ENCODE results near the gene AREG.

AREG gene

DNA sequence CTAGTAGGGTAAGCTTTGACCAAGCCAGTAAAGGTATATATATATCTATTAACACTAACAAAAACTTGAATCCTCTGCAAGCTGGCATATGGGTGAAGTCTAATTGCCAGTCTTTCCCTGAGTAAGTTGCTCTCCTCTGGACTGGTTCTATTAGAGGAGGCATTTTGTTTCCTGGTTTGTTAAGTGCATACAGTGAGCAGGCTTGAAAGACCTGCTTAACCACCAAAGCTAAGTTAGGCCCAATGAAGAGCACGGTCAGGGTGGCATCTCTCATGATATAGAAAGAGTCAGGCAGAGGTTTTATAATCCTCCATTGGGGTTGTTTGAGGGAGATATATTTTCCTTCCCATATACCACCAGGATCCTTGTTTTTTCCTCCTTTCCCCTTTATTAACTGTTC, 9.6 kb upstream of the AREG start:
- H3K27ac Mint-ChIP-seq = no peak overlapping the region
- no peak overlapping the region for H3K4me3 Mint-ChIP-seq
- H3K36me3 Mint-ChIP-seq (ENCODE audit: low read depth) = no peaks in the 10 kb centered on the region
- no peaks in the 10 kb centered on the region for H3K4me1 Mint-ChIP-seq
- no peaks in the 10 kb centered on the region for H3K9me3 Mint-ChIP-seq
- DNase-seq = no peak
- H3K27me3 Mint-ChIP-seq (ENCODE audit: low read depth, poor library complexity) = no peaks in the 10 kb centered on the region
- TF ChIP-seq, protein P1, sequence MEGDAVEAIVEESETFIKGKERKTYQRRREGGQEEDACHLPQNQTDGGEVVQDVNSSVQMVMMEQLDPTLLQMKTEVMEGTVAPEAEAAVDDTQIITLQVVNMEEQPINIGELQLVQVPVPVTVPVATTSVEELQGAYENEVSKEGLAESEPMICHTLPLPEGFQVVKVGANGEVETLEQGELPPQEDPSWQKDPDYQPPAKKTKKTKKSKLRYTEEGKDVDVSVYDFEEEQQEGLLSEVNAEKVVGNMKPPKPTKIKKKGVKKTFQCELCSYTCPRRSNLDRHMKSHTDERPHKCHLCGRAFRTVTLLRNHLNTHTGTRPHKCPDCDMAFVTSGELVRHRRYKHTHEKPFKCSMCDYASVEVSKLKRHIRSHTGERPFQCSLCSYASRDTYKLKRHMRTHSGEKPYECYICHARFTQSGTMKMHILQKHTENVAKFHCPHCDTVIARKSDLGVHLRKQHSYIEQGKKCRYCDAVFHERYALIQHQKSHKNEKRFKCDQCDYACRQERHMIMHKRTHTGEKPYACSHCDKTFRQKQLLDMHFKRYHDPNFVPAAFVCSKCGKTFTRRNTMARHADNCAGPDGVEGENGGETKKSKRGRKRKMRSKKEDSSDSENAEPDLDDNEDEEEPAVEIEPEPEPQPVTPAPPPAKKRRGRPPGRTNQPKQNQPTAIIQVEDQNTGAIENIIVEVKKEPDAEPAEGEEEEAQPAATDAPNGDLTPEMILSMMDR (IDR thresholded peaks at IDR 0.05) = no peak

DNA sequence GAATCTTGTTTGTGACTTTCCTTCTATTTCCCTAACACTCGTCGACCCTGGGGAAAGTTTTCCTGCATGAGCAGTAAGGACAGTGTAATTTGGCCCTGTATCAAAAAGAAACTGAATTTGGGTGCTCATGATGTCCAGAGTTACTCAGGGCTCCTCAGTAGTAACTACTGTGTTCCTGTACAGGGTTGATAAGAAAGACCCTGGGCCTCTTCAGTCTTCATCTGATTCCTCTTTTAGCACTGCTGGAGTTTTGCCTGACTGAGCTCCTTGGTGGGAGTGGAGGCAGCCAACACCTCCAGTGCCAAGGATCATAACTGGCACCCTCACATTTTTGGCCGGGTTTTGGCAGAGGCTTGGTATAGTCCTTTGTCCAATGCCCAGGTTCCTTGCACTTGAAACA, 7.1 kb upstream of the AREG start:
- DNase-seq = no peak
- no peaks in the 10 kb centered on the region for H3K9me3 Mint-ChIP-seq
- H3K27ac Mint-ChIP-seq = no peak overlapping the region
- peaks cover 4% of the 10 kb centered on the region for H3K27me3 Mint-ChIP-seq (ENCODE audit: low read depth, poor library complexity)
- TF ChIP-seq, protein P1 (IDR thresholded peaks at IDR 0.05) = no peak
- H3K36me3 Mint-ChIP-seq (ENCODE audit: low read depth) = no peaks in the 10 kb centered on the region
- H3K4me3 Mint-ChIP-seq = no peak overlapping the region
- no peaks in the 10 kb centered on the region for H3K4me1 Mint-ChIP-seq

DNA sequence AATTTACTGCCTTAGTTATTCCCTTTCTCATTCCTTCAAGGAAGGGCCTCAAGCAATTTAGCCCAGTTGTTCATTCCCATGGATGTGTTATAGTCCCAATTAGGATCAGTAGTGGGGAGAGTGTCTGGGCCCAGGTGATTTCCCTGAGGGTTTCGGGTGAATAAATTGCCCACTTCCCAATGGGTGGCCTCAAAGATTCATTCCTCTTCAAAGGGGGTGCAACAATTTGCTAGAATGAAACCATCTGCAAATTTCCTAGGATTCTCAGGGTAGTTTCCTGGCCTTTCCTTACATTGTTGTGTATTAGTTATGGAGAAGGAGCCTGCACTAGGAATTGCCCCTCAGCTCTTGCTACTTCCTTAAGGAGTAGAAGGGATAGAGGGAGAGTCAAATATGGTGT, 6.3 kb upstream of the AREG start:
- no peaks in the 10 kb centered on the region for H3K36me3 Mint-ChIP-seq (ENCODE audit: low read depth)
- TF ChIP-seq, protein P1 (IDR thresholded peaks at IDR 0.05) = no peak
- peaks cover 9% of the 10 kb centered on the region for H3K27me3 Mint-ChIP-seq (ENCODE audit: low read depth, poor library complexity)
- H3K9me3 Mint-ChIP-seq = no peaks in the 10 kb centered on the region
- no peak overlapping the region for H3K27ac Mint-ChIP-seq
- no peaks in the 10 kb centered on the region for H3K4me1 Mint-ChIP-seq
- no peak for DNase-seq
- H3K4me3 Mint-ChIP-seq = no peak overlapping the region

DNA sequence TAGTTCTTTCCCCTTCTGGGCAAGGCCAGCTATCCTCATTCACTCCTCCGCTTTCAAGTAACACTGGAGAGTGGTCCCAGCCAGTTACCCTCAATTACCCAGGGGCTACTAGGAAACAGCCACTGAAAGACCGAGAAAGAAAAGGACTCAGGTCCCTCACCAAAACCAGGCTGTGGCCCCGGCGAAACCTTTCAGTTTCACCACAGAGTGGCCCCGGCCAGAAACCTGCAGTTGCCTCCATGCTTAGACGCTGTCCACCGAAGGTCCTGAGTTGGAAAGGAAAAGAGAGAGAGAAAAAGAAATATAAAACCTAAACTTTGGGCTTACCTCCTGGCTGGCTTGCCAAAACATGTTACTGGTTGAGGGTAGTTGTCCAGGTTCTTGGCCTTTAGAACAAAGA, 5.0 kb upstream of the AREG start:
- no peak overlapping the region for H3K4me3 Mint-ChIP-seq
- TF ChIP-seq, protein P1 (IDR thresholded peaks at IDR 0.05) = no peak
- H3K9me3 Mint-ChIP-seq = no peaks in the 10 kb centered on the region
- peaks cover 22% of the 10 kb centered on the region for H3K27me3 Mint-ChIP-seq (ENCODE audit: low read depth, poor library complexity)
- no peaks in the 10 kb centered on the region for H3K4me1 Mint-ChIP-seq
- no peak for DNase-seq
- H3K27ac Mint-ChIP-seq = no peak overlapping the region
- H3K36me3 Mint-ChIP-seq (ENCODE audit: low read depth) = no peaks in the 10 kb centered on the region

DNA sequence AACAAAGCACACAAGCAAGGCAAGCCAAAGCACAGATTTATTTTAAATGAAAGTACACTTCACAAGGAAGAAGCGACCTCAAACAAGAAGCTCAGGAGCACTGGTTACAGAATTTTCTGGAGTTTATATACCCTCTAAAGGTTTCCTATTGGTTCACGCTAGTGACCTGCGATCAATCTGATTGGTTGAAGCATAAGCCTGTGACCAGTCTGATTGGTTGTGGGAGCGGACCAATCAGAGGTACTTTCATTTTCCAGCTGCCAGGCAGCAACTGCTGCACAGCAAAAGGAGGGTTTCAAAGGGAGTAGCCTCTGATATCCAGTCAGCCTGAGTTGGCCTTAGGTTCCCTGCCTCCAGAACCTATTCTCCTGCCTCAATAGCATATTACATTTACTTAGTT, 4.6 kb upstream of the AREG start:
- Mint-ChIP-seq H3K4me1 (peaks cover 3% of the 10 kb centered on the region), H3K4me3 (no peak overlapping the region), H3K36me3 (ENCODE audit: low read depth) (no peaks in the 10 kb centered on the region), H3K27me3 (ENCODE audit: low read depth, poor library complexity) (peaks cover 26% of the 10 kb centered on the region), H3K27ac (no peak overlapping the region), H3K9me3 (no peaks in the 10 kb centered on the region)
- TF ChIP-seq, protein P1 (IDR thresholded peaks at IDR 0.05) = no peak
- DNase-seq = no peak

DNA sequence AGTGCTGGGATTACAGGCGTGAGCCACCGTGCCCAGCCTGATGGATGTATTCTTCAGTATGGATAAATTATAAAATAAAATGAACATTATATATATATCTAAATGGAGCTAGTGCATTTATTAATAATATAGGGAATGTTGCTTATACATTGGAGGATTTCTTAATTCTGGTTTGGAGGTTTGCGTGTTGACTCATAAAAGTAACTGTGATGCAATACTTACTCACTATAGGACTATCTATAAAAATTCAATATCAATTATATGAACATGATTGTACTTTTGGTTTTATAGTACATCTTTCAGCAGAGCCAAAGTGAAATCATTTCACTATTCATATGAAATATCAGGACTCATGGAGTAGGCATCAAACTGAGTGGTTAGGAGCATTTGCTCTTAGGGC, 3.2 kb upstream of the AREG start:
- no peaks in the 10 kb centered on the region for H3K36me3 Mint-ChIP-seq (ENCODE audit: low read depth)
- no peak overlapping the region for H3K4me3 Mint-ChIP-seq
- H3K9me3 Mint-ChIP-seq = no peaks in the 10 kb centered on the region
- H3K27ac Mint-ChIP-seq = no peak overlapping the region
- peaks cover 6% of the 10 kb centered on the region for H3K4me1 Mint-ChIP-seq
- no peak for DNase-seq
- H3K27me3 Mint-ChIP-seq (ENCODE audit: low read depth, poor library complexity) = peaks cover 36% of the 10 kb centered on the region
- TF ChIP-seq, protein P1 (IDR thresholded peaks at IDR 0.05) = no peak

All from nephron progenitor cell (in vitro differentiated cells).